ENCODE measurements around the gene OR6Q1.

- TF ChIP-seq CTCF (IDR thresholded peaks at IDR 0.05) (no peak), POLR2AphosphoS5 (IDR thresholded peaks at IDR 0.05) (no peak)
Observed at GRCh38 chr11:57982776-57983175, 48.0 kb upstream of the OR6Q1 start.

Measured in breast epithelium (tissue), 3 donors.